PC-9 (cell line): ENCODE data around the gene ARRB1.

Source experiments
- CTCF ChIP-seq: fragments of 200-600 bp; sonication (generic); conservative IDR thresholded peaks from 2 replicates; pipeline ENCODE4 v1.6.1; 2017; ENCODE audit warnings: mixed run types, antibody characterized with exemption, mild to moderate bottlenecking, moderate library complexity
- EZH2 ChIP-seq: fragments of 200-600 bp; sonication (generic); IDR thresholded peaks from 2 replicates; pipeline ENCODE4 v1.8.0; 2017; ENCODE audit warnings: antibody characterized with exemption, low read depth

GRCh38 chr11:75223954-75224643, 127.4 kb downstream of the ARRB1 start:
- TF ChIP-seq CTCF (no peak), EZH2 (no peak)
